Right renal cortex interstitium (tissue), 3 donors: ENCODE data around the gene UBASH3B. TPM values are rescaled to one million over a fixed set of nuclear protein-coding genes. Genes with fewer than 3 reads are reported as not detected.
"Not testable (repeated sequence)": the region's sequence is repeated elsewhere in the genome, so short reads cannot be mapped to it uniquely, and the experiment has no call there.

ENCODE experiments used
- DNase-seq, 3 donors: peaks; one replicate each; pipeline ENCODE4 v3.0.0-alpha.2; 2013; ENCODE audit warnings: low read depth in 3 of 3, low spot score in 2 of 3
- polyA plus RNA-seq, 3 donors: library from polyadenylated mRNA; unstranded; fragments of 120-200 nt; gene quantifications; one replicate each; pipeline ENCODE4 v1.2.1, GENCODE V29; 2013; ENCODE audit not compliant: insufficient read length in 3 of 3

UBASH3B gene, protein sequence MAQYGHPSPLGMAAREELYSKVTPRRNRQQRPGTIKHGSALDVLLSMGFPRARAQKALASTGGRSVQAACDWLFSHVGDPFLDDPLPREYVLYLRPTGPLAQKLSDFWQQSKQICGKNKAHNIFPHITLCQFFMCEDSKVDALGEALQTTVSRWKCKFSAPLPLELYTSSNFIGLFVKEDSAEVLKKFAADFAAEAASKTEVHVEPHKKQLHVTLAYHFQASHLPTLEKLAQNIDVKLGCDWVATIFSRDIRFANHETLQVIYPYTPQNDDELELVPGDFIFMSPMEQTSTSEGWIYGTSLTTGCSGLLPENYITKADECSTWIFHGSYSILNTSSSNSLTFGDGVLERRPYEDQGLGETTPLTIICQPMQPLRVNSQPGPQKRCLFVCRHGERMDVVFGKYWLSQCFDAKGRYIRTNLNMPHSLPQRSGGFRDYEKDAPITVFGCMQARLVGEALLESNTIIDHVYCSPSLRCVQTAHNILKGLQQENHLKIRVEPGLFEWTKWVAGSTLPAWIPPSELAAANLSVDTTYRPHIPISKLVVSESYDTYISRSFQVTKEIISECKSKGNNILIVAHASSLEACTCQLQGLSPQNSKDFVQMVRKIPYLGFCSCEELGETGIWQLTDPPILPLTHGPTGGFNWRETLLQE
- 1 to 10 TPM; 8.1 to 9.0 (median 8.5) TPM for polyA plus RNA-seq

- DNase-seq: peak in 1 of 3 donors; percentile 69
These were observed at the start of gene UBASH3B for GRCh38 chr11:122655527-122656072. TSS of gene UBASH3B (plus strand) at chr11:122655722. CDS start at chr11:122656050, 328 bp downstream.

DNA sequence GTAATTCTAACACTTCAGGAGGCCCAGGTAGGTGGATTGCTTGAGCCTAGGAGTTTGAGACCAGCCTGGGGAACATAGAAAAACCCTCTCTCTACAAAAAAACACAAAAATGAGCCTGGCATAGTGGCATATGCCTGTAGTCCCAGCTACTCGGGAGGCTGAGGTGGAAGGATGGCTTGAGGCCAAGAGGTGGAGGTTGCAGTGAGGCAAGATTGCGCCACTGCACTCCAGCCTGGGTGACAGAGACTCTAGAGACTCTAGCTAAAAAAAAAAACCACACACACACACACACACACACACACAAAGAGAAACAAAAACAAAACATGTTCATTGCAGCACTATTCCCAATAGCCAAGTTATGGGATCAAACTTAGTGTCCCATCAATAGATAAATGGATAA lies 48.4 kb upstream of the UBASH3B start:
- not testable (repeated sequence) for DNase-seq

DNA sequence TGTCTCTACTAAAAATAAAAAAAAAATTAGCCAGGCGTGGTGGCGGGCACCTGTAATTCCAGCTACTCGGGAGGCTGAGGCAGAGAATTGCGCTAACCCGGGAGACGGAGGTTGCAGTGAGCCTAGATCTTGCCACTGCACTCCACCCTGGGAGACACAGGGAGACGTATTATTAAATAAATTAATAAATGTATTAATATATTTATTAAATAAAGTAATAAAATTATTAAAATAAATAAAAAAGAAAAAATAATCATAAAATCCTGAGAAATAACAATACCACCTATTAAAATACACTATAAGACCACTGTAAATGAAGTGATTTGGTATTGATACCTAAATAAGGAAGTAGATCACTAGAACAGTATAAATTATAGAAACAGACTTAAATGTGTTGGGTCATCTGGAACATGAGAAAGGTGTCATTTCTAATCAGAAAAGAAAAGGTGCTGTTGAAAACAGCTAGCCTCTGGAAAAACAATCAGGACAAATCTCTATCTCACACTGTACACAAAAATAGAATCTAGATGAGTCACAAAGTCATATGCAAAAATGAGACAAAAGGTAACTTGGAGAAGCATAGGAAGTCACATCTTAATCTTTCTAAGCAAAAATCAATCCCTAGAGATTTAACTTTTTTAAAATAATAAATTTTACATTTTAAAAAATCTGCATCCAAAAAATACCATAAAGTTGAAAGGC lies 43.2 kb upstream of the UBASH3B start:
- no peak for DNase-seq

DNA sequence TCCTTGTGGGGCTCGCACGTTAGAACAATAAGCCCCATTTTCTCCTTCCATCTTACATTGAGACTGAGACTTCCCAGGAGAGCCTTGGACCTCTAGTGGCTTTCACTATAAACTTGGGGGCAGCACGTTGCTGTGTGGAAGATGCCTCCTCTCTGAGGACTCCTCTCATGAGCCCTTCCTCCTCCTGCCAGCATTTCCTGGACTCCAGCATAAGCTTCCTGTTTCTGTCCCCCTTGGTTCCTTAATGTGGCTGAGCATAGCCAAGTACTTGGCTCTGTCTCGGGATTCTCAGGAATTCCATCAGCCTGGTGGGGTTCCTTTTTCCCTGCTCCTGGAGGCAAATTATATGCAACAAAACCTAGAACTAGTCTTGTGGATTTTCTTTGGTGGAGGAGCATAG lies 38.8 kb upstream of the UBASH3B start:
- DNase-seq: no peak

DNA sequence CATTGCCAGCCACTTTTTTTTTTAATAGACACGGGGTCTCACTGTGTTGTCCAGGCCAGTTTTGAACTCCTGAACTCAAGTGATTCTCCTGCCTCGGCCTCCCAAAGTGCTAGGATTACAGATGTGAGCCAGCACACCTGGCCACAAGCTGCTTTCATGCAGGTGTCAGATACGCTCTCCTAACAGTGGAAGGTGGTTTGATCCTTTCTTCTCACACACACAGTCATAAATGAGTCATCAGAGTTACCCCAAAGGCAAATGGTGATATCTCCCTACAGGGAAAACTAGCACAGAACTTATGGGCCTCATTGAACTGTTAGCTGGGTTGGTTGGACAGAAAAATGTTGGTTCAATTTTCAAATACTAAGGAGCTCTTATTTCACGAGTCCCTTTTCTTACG lies 38.2 kb upstream of the UBASH3B start:
- DNase-seq: no peak

- DNase-seq: no peak
These were observed 37.6 kb upstream of the UBASH3B start for GRCh38 chr11:122617926-122618325.

GRCh38 chr11:122618927-122619326 lies 36.6 kb upstream of the UBASH3B start:
- no peak for DNase-seq

DNA sequence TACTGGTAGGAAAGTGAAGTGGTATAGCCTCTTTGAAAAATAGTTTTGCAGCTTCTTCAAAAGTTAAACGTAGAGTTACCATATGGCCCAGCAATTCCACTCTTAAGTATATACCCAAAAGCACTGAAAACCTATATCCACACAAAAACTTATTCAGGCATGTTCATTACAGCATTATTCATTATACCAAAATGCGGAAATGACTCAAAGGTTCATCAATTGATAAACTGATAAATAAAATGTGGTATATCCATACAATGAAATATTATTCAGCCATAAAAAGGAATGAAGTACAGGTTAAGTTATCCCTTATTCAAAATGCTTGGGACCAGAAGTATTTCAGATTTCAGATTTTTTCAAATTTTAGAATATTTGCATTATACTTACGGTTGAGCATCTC lies 35.8 kb upstream of the UBASH3B start:
- no peak for DNase-seq

GRCh38 chr11:122625501-122625900 lies 30.0 kb upstream of the UBASH3B start:
- DNase-seq: not testable (repeated sequence)

DNA sequence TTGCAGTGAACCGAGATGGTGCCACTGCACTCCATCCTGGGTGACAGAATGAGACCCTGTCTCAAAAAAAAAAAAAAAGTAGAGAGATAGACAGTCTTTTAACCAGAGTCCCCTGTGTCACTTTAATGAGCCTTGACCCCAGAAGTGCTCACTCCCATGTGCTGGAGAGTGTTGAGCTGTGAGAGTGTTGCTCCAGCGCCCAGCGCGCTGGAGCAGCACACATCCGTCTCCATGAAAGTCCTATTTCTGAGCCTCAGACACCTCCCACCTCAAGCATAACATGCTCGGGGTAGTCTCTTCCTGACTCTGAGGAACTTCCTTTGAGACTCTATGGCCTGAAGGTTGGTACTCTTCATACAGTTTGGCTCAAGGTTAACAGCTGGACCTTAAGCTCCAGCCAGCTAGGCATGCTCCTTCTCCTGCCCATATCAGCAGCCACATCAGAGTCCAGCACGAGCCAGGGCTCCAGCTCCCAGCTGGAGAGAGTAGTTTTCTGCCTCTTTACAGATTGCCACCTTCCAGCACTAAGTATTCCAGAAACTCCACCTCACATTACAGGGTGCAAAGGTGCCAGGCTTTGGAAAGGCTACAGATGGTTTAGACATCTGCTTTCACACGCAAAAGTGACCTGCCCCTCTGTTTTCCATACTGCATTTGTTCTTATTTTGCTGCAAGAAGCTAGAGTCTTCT lies 29.4 kb upstream of the UBASH3B start:
- no peak for DNase-seq

DNA sequence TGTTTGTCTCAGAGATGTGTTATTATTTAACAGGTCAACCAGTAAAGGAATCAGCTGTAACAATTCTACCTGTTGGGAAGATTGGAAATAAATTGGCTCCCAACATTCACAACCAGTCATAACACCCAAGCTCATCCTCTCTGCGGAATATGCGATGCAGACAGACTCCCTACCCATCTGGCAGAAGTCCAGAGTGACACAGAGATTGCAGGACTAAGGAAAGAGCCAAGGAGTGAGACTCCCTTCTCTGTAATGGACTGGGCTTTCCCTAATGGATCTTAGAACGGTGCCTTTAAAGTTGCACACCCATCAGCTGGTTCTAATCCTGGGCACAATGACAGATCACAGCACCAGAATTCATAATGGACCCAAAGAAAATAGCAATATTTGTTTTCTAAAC lies 27.8 kb upstream of the UBASH3B start:
- DNase-seq: no peak

DNA sequence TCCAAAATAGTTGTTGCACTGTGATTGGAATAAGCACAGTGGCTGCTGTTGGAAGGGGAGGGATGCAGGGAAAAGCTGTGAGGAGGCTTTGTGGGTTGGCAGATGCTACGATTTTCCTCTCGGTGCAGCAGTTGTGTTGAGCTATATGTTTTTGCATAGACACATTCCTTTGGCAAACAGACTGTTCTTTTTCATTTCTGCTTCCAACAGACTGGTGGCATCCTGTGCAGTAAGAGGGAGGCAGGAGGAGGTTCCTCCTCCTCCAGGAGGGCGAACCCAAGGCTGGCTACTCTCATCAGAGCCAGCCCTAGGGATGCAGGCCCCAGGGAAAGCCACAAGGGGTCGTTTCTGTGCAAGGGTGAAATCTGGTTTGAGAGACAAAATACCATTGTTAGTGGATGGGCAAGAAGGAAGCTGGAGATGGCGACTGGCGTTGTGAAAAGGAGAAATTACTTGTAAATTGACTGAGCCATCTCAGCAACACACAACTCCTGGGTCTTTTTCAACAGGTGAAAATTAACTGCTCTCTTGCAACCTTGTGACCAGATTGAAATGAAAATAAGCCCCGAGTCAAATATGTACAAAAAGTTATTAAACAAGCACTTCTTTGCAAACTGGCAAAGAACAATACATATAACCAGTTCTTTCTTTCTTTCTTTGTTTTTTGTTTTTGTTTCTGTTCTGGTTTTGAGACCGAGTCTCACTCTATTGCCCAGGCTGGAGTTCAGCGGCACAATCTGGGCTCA lies 26.5 kb upstream of the UBASH3B start:
- no peak for DNase-seq

GRCh38 chr11:122632181-122632824 lies 23.2 kb upstream of the UBASH3B start:
- DNase-seq: no peak

DNA sequence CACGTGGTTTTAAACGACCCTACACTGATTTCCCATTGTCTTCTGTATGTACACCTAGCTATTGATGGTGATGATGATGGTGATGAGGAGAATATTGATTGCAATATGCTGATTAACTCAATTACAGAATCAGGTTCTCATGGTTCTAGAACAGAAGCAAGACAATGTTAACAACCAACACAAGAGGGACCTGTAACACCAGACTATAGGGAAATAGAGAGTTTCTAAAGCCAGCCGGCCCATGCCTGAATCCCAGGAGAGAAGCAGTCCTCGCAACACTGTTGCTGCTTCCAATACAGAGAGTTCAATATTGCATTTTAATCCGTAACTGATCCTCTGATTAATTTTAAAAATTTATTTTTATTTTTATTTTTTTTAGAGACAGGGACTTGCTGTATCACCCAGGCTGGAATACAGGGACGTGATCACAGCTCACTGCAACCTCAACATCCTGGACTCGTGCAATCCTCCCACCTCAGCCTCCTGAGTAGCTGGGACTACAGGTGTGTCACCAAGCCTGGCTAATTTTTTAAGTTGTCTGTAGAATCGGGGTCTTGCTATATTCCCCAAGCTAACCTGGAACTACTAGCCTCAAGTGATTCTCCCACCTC lies 22.2 kb upstream of the UBASH3B start:
- no peak for DNase-seq

DNA sequence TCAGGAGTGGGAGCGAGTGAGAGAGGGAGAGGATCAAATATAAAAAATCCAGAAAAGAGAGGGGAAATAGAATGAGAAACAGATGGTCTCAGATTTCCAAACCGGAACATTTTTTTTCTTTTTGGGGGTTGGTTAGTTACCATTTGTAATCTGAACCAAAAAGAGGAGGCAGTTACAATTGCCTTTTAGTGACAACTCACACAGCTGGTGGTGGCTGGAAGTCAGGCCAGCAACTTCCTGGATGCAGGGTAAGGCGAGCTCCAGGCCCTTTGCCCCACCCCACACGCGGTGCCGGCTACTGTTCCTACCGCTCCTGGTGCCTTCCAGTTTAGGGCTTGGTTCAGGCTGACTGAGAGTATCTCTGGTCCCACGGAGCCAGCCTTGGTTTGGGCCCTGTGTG lies 21.0 kb upstream of the UBASH3B start:
- DNase-seq: no peak

DNA sequence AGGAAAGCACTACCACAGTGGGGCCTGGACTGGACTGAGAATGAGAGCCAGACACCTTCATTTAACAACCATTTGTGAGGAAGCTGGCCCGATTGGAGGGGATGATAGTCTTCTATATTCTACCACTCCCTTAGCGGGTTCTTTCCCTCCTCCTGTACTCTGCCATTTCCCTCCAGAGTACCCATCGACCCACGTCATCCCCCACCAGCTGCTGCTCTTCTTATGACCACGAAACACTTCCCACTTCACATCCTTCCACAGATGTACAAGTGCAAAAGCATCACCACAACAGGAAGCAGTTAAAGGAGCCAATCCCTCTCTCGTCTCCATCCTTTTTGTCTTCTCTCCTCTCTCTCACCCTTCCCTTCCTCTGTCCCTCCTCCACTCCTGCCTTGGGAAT lies 18.0 kb upstream of the UBASH3B start:
- DNase-seq: no peak

GRCh38 chr11:122642472-122642922 lies 13.0 kb upstream of the UBASH3B start:
- DNase-seq: no peak

GRCh38 chr11:122642971-122643370 lies 12.6 kb upstream of the UBASH3B start:
- DNase-seq: no peak

GRCh38 chr11:122645847-122646246 lies 9.7 kb upstream of the UBASH3B start:
- no peak for DNase-seq
